Thoracic aorta (tissue), 2 donors: Measurements from ENCODE around the gene CTH. TPM values are rescaled to one million over a fixed set of nuclear protein-coding genes. Genes with fewer than 3 reads are reported as not detected.
"Not testable (repeated sequence)": the region's sequence is repeated elsewhere in the genome, so short reads cannot be mapped to it uniquely, and the experiment has no call there.

Source experiments
- ATAC-seq: fragments of 150-250 bp; one replicate; pipeline ENCODE4 v1.8.0; 2017; ENCODE audit warnings: low read depth; ENCODE audit not compliant: insufficient number of reproducible peaks, low FRiP score
- DNase-seq: peaks from one replicate; pipeline ENCODE4 v3.0.0-alpha.2; 2020; ENCODE audit warnings: low spot score
- H3K27ac ChIP-seq, 2 donors: fragments of 200-600 bp; sonication (generic); 1 replicate in 1 of 2; 2 replicates in 1 of 2; pipeline ENCODE4 v1.5.1; 2016; ENCODE audit warnings: mild to moderate bottlenecking in 2 of 2, moderate library complexity in 2 of 2
- H3K27me3 ChIP-seq: fragments of 200-600 bp; sonication (generic); replicated peaks from 2 replicates; pipeline ENCODE4 v1.6.0; 2016; ENCODE audit warnings: mild to moderate bottlenecking; ENCODE audit not compliant: insufficient read depth
- H3K36me3 ChIP-seq: fragments of 200-600 bp; sonication (generic); one replicate; pipeline ENCODE4 v1.5.1; 2016
- H3K4me1 ChIP-seq, 2 donors: fragments of 200-600 bp; sonication (generic); 1 replicate in 1 of 2; 2 replicates in 1 of 2; pipeline versions ENCODE4 v1.5.1 to v1.6.0; 2016; ENCODE audit warnings: low read depth in 2 of 2, mild to moderate bottlenecking in 1 of 2; ENCODE audit not compliant: control insufficient read depth in 1 of 2
- H3K4me3 ChIP-seq: fragments of 200-600 bp; sonication (generic); 2 replicates; pipeline ENCODE4 v1.5.1; 2016; ENCODE audit warnings: mild to moderate bottlenecking
- H3K9me3 ChIP-seq: fragments of 200-600 bp; sonication (generic); 2 replicates; pipeline ENCODE4 v1.5.1; 2016
- total RNA-seq, 2 donors: library from RNA; depleted of rRNA; stranded (reverse); fragments of >200 nt; gene quantifications; one replicate each; pipeline versions ENCODE4 v1.1.0 to v1.2.3, GENCODE V29; 2016
- TF ChIP-seq, protein P1 (sequence below): fragments of 200-600 bp; sonication (generic); IDR thresholded peaks from one replicate; pipeline ENCODE4 v1.5.1; 2019; ENCODE audit warnings: antibody characterized with exemption

CTH gene
- total RNA-seq, 2 donors from 2014 or later = 0.81 to 4.4 TPM

DNA sequence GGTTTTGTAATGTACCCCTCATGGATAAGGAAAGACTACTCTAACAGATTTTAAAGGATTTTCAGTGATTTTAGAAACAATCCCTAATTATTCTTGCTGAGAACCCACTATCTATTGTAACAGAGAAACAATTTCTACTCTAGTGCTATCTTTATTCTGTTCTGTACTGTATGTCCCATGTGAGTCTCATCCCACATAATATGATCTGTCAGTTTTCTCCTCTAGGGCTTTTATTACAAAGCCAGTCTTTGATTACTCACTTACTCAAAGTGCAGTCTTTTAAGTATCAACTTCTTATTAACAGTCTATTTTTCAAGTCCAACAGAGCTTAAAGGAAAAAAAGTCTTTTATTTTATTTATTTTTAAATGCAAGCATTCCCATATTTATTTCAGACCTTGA is 54.8 kb downstream of the CTH start:
- TF ChIP-seq, protein P1, sequence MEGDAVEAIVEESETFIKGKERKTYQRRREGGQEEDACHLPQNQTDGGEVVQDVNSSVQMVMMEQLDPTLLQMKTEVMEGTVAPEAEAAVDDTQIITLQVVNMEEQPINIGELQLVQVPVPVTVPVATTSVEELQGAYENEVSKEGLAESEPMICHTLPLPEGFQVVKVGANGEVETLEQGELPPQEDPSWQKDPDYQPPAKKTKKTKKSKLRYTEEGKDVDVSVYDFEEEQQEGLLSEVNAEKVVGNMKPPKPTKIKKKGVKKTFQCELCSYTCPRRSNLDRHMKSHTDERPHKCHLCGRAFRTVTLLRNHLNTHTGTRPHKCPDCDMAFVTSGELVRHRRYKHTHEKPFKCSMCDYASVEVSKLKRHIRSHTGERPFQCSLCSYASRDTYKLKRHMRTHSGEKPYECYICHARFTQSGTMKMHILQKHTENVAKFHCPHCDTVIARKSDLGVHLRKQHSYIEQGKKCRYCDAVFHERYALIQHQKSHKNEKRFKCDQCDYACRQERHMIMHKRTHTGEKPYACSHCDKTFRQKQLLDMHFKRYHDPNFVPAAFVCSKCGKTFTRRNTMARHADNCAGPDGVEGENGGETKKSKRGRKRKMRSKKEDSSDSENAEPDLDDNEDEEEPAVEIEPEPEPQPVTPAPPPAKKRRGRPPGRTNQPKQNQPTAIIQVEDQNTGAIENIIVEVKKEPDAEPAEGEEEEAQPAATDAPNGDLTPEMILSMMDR = no peak
- no peak for DNase-seq
- H3K4me3 ChIP-seq = no peak overlapping the region
- no peak for ATAC-seq
- H3K4me1 ChIP-seq = no peaks in the 10 kb centered on the region
- H3K27ac ChIP-seq = no peak overlapping the region
- H3K36me3 ChIP-seq = no peaks in the 10 kb centered on the region
- no peaks in the 10 kb centered on the region for H3K27me3 ChIP-seq
- no peaks in the 10 kb centered on the region for H3K9me3 ChIP-seq

GRCh38 chr1:70467531-70467930 is 56.5 kb downstream of the CTH start:
- Histone ChIP-seq H3K4me3 (no peak overlapping the region), H3K4me1 (no peaks in the 10 kb centered on the region), H3K27ac (no peak overlapping the region), H3K9me3 (no peaks in the 10 kb centered on the region), H3K27me3 (no peaks in the 10 kb centered on the region), H3K36me3 (no peaks in the 10 kb centered on the region)
- TF ChIP-seq, protein P1 = no peak
- no peak for ATAC-seq
- no peak for DNase-seq

GRCh38 chr1:70468180-70468579 is 57.1 kb downstream of the CTH start:
- ATAC-seq = no peak
- no peaks in the 10 kb centered on the region for H3K4me1 ChIP-seq

DNA sequence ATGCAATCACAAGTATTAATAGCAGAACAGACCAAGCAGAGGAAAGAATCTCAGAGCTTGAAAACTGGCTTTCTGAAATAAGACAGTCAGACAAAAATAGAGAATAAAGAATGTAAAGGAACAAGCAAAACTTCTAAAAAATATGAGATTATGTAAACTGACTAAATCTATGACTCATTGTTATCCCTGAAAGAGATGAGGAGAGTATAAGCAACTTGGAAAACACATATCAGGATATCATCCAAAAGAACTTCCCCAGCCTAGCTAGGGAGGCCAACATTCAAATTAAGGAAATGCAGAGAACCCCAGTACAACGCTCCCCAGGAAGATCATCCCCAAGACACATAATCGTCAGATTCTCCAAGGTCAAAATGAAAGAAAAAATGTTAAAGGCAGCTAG is 58.1 kb downstream of the CTH start:
- not testable (repeated sequence) for H3K27me3 ChIP-seq, H3K4me1 ChIP-seq, H3K27ac ChIP-seq, H3K4me3 ChIP-seq, H3K9me3 ChIP-seq, ATAC-seq, H3K36me3 ChIP-seq, DNase-seq

More at GRCh38 chr1:70468180-70468579, 57.1 kb downstream of the CTH start:
- Histone ChIP-seq H3K36me3 (no peaks in the 10 kb centered on the region), H3K27me3 (no peaks in the 10 kb centered on the region), H3K27ac (no peak overlapping the region), H3K4me3 (no peak overlapping the region), H3K9me3 (no peaks in the 10 kb centered on the region)
- TF ChIP-seq, protein P1 = no peak
- no peak for DNase-seq

DNA sequence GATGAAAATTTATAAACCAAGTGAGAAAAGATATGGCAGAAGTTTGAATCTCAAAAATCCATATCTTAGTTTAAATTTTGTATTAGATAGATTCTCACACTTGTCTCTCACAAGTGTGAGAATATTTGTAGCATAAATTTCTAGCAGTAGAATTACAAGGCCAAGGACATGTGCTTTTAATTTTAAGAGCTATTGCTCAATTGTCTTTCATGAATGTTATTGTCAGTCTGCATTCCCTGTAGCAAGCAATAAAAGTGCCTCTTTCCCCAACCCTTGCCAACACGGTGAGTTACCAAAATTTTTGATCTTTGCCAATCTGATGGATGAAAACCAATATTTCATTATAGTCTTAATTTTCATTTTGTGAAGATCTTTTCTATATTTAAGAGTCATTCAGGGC is 64.0 kb downstream of the CTH start:
- Histone ChIP-seq H3K9me3 (no peaks in the 10 kb centered on the region), H3K27ac (no peak overlapping the region), H3K4me3 (no peak overlapping the region), H3K4me1 (no peaks in the 10 kb centered on the region), H3K36me3 (no peaks in the 10 kb centered on the region), H3K27me3 (no peaks in the 10 kb centered on the region)
- ATAC-seq (no peak), DNase-seq (no peak)
- TF ChIP-seq, protein P1 = no peak

- Histone ChIP-seq H3K27ac (no peak overlapping the region), H3K4me3 (no peak overlapping the region), H3K36me3 (no peaks in the 10 kb centered on the region), H3K9me3 (no peaks in the 10 kb centered on the region), H3K4me1 (no peaks in the 10 kb centered on the region), H3K27me3 (no peaks in the 10 kb centered on the region)
- DNase-seq (no peak), ATAC-seq (no peak)
- TF ChIP-seq, protein P1 = no peak
Observed at GRCh38 chr1:70477090-70477489, 66.0 kb downstream of the CTH start.

DNA sequence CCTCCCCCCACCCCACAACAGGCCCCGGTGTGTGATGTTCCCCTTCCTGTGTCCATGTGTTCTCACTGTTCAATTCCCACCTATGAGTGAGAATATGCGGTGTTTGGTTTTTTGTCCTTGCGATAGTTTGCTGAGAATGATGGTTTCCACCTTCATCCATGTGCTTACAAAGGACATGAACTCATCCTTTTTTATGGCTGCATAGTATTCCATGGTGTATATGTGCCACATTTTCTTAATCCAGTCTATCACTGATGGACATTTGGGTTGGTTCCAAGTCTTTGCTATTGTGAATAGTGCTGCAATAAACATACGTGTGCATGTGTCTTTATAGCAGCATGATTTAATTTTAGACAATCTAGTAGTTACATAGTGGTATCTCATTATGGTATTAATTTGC is 66.8 kb downstream of the CTH start:
- not testable (repeated sequence) for H3K27ac ChIP-seq, DNase-seq, H3K9me3 ChIP-seq, H3K36me3 ChIP-seq, H3K4me3 ChIP-seq, ATAC-seq, H3K27me3 ChIP-seq, H3K4me1 ChIP-seq
